Mesothelial cell of epicardium (in vitro differentiated cells): ENCODE results near the gene PACRG. TPM values are rescaled to one million over a fixed set of nuclear protein-coding genes. Genes with fewer than 3 reads are reported as not detected.

Experiments used
- DNase-seq, 2 experiments: peaks; one replicate each; pipeline ENCODE4 v3.0.0; 2021; ENCODE audit warnings: low spot score in 2 of 2; ENCODE audit not compliant: unreplicated experiment in 2 of 2
- H3K27ac Mint-ChIP-seq: 2 replicates; pipeline ENCODE4 v1.8.0; 2021; ENCODE audit warnings: mixed read lengths
- H3K27me3 Mint-ChIP-seq: 2 replicates; pipeline ENCODE4 v1.8.0; 2021; ENCODE audit warnings: low read depth, mixed read lengths
- H3K36me3 Mint-ChIP-seq: 2 replicates; pipeline ENCODE4 v1.8.0; 2021; ENCODE audit warnings: mixed read lengths
- H3K4me1 Mint-ChIP-seq: 2 replicates; pipeline ENCODE4 v1.8.0; 2021; ENCODE audit warnings: mixed read lengths
- H3K4me3 Mint-ChIP-seq: 2 replicates; pipeline ENCODE4 v1.8.0; 2021; ENCODE audit warnings: mild to moderate bottlenecking, moderate library complexity, mixed read lengths
- H3K9me3 Mint-ChIP-seq: 2 replicates; pipeline ENCODE4 v1.8.0; 2021; ENCODE audit warnings: mixed read lengths
- total RNA-seq: library from RNA; stranded (reverse); gene quantifications from 3 replicates; pipeline ENCODE4 v1.2.1, GENCODE V29; 2021
- TF ChIP-seq, protein P1 (sequence below): fragments of 200-600 bp; sonication (generic); IDR thresholded peaks from one replicate; pipeline ENCODE4 v1.5.0; 2021; ENCODE audit warnings: antibody characterized with exemption; ENCODE audit not compliant: unreplicated experiment

PACRG gene
- total RNA-seq, 1 donor from 2014 or later = 1.6 TPM

DNA sequence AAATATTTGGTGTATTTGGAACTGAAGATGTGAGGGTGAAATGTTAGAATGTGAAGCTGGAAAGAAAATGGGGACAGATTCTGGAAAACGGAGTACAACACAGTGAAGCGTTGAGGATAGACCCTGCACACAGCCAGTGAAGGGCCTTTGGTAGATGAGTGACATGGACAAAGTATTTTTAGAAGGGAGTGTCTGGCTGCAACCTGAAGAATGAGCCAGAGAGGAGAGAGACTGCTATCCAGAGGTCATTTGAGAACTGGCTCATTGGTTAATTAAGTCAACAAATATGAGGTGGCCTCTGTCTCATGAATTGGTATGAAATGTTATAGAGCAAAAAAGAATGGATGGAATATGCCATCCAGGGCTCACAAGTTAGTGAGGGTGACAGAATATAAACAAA, 310.5 kb downstream of the PACRG start:
- Mint-ChIP-seq H3K4me1 (no peaks in the 10 kb centered on the region), H3K36me3 (no peaks in the 10 kb centered on the region), H3K27ac (no peak overlapping the region), H3K4me3 (no peak overlapping the region), H3K9me3 (peaks cover 21% of the 10 kb centered on the region), H3K27me3 (no peaks in the 10 kb centered on the region)
- TF ChIP-seq, protein P1, sequence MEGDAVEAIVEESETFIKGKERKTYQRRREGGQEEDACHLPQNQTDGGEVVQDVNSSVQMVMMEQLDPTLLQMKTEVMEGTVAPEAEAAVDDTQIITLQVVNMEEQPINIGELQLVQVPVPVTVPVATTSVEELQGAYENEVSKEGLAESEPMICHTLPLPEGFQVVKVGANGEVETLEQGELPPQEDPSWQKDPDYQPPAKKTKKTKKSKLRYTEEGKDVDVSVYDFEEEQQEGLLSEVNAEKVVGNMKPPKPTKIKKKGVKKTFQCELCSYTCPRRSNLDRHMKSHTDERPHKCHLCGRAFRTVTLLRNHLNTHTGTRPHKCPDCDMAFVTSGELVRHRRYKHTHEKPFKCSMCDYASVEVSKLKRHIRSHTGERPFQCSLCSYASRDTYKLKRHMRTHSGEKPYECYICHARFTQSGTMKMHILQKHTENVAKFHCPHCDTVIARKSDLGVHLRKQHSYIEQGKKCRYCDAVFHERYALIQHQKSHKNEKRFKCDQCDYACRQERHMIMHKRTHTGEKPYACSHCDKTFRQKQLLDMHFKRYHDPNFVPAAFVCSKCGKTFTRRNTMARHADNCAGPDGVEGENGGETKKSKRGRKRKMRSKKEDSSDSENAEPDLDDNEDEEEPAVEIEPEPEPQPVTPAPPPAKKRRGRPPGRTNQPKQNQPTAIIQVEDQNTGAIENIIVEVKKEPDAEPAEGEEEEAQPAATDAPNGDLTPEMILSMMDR = no peak
- DNase-seq = no peak

DNA sequence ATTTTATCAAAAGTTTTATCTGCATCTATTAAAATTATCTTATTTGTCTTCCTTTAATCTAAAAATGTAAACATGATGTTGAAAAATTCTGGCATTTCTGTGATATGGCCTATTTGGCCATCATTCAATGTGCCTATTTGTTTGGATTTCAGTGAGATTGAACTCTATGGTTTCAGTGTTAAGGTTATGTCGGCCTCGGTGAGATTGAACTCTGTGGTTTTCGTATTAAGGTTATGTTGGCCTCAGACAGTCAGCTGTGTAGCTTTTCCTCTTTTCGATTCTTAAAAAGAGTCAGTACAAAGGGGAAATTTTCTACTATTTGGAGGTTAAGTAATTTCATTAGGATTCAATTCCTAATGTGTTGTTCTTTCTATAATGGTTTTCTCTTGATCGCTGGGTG, 320.6 kb downstream of the PACRG start:
- no peak for DNase-seq
- TF ChIP-seq, protein P1 = no peak
- H3K27ac Mint-ChIP-seq = no peak overlapping the region
- peaks cover 1% of the 10 kb centered on the region for H3K27me3 Mint-ChIP-seq
- H3K9me3 Mint-ChIP-seq = peaks cover 7% of the 10 kb centered on the region
- H3K4me3 Mint-ChIP-seq = no peak overlapping the region
- H3K36me3 Mint-ChIP-seq = no peaks in the 10 kb centered on the region
- H3K4me1 Mint-ChIP-seq = no peaks in the 10 kb centered on the region

DNA sequence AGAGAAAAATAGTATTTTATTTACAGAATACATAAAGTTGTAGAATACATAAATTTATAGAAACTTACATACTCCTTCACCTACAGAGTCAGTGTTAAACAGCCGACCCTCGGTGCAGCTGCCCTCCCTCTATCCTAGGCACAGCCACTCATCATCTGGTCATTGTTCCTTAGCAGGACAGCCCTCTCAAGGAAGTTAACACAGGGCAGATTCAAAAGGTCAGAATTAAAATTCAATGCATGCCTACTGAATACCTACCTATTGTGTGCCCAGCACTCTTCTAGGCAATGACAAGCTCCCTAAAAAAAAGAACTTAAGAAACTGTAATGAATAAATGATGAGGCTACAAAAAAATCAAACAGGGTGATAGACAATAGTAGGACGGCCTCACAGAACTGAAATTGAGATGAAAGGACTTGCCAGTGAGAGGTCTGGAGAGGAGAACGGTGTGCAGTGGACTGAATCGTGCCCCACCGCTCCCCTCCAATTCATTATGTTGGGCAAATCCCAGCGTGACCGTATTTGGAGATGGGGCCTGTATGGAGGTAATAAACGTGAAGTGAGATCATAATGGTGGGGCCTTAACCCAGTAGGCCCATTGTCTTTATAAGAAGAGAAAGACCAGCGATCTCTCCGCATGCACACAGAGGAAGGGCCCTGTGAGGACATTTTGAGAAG, 326.0 kb downstream of the PACRG start:
- TF ChIP-seq, protein P1 = no peak
- Mint-ChIP-seq H3K9me3 (peaks cover 7% of the 10 kb centered on the region), H3K27ac (no peak overlapping the region), H3K4me3 (no peak overlapping the region), H3K4me1 (no peaks in the 10 kb centered on the region), H3K27me3 (peaks cover 1% of the 10 kb centered on the region), H3K36me3 (no peaks in the 10 kb centered on the region)
- DNase-seq = no peak

DNA sequence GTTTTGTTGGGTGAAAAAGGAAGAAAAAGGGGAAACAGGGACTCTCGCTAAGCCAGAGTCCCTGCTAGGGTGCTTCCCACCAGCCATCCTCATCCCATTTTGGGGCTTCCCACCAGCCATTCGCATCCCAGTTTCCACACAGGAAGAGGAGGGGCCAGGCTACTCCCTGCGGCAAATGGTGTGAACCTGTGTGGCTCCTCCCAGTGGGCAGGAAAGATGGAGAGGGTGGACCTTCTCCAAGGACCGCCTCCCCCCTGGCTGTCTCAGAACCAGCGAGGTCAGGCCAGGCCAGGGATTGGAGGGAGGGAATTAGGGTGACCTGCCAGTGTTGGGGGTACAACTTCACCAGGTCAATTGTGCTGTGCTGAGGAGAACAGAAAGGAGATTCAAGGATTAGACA, 326.9 kb downstream of the PACRG start:
- no peaks in the 10 kb centered on the region for H3K36me3 Mint-ChIP-seq
- H3K9me3 Mint-ChIP-seq = peaks cover 7% of the 10 kb centered on the region
- H3K27me3 Mint-ChIP-seq = peaks cover 1% of the 10 kb centered on the region
- no peaks in the 10 kb centered on the region for H3K4me1 Mint-ChIP-seq
- TF ChIP-seq, protein P1 = no peak
- H3K4me3 Mint-ChIP-seq = no peak overlapping the region
- no peak overlapping the region for H3K27ac Mint-ChIP-seq
- no peak for DNase-seq

DNA sequence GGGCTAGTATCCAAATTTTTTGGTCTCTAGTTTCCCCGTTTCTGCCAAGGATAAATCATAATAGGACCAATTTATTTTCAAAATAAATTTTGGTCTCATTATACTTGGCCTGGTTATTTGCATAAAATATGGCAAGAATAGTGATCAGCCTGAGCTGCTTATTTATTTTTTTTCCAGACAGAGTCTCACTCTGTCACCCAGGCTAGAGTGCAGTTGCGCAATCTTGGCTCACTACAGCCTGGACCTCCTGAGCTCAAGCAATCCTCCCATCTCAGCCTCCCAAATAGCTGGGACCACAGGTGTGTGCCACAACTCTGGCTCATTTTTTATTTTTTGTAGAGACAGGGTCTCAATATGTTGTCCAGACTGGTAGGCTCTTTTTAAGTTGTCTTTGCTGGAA, 329.5 kb downstream of the PACRG start:
- no peaks in the 10 kb centered on the region for H3K36me3 Mint-ChIP-seq
- DNase-seq = no peak
- H3K27ac Mint-ChIP-seq = no peak overlapping the region
- TF ChIP-seq, protein P1 = no peak
- no peaks in the 10 kb centered on the region for H3K4me1 Mint-ChIP-seq
- H3K9me3 Mint-ChIP-seq = no peaks in the 10 kb centered on the region
- no peak overlapping the region for H3K4me3 Mint-ChIP-seq
- no peaks in the 10 kb centered on the region for H3K27me3 Mint-ChIP-seq
